GM18499 (cell line): ENCODE measurements around the gene SSBP2.
"Not testable (repeated sequence)": the region's sequence is repeated elsewhere in the genome, so short reads cannot be mapped to it uniquely, and the experiment has no call there.

Source experiments
- ATAC-seq: cut with Tn5 transposase; IDR thresholded peaks from one replicate; pipeline ENCODE4 v1.9.1; 2021; ENCODE audit warnings: moderate number of reproducible peaks; ENCODE audit not compliant: insufficient read depth, unreplicated experiment

The SSBP2 gene

GRCh38 chr5:81544351-81545018 is 206.4 kb downstream of the SSBP2 start:
- no peak for ATAC-seq

- ATAC-seq, result no peak
These were observed 208.7 kb downstream of the SSBP2 start for GRCh38 chr5:81542242-81542641.

- no peak for ATAC-seq
These were observed 212.9 kb downstream of the SSBP2 start for GRCh38 chr5:81537905-81538547.

DNA sequence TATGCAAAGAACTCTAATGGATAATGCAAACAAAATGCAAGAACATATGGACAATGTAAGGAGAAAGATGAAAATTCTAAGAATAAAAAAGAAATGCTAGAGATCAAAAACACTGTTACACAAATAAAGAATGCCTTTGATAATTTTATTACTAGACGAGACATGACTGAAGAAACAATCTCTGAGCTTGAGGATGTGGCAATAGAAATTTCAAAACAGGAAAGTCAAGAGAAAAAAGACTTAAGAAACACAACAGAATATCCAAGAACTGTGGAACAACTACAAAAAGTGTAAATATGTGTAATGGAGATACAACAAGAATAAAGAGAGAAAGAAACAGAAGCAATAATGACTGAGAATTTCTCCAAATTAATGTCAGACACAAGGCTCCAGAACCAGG is 216.5 kb downstream of the SSBP2 start:
- ATAC-seq, result no peak

DNA sequence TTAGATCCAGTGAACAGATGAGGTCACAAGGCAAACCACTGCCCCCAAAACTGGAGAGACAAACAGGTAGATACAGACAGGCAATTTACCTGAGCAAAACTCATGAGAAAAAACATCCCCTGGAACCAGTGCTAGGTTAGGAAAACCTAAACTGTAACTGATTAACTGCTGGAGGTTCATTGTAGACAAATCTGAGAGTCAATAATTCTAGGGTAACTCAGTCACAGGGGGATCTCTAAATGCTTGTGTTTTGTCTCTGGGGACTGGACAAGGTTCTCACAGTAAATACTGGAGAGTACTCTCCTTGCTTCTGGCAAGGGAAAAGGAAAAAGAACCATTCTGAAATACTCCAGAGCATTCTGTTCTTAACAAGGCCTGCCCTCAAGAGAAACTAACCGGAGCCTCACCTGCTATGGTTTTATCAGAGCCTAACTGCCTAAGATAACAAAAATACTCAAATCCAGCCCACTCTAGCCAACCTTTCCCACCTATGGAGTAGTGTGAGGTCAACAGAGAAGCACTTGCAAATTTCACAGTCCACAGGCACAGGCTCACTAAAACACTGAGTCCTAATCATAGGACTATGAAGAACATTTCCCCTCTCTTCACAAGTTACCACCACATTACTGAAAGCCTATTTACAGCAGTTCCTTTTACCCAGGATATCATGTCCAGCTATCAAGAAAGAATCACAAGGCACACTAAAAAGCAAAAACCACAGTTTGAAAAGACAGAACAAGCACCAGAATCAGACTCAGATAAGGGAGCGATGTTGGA is 217.1 kb downstream of the SSBP2 start:
- ATAC-seq, result no peak

DNA sequence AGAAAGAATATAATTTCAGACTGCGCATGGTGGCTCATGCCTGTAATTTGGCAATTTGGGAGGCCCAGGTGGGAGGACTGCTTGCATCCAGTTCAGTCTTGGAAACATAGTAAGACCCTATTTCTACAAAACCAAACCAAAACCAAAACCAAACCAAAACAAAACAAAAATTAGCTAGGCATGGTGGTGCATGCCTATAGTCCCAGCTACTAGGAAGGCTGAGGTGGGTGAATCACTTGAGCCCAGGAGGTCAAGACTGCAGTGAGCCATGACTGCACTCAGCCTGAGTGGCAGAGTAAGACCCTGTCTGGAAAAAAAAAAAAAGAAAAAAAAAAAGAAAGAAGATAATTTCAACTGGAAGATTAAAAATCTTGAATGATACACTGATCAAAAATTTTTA is 220.0 kb downstream of the SSBP2 start:
- no peak for ATAC-seq

- ATAC-seq, result no peak
These were observed 225.2 kb downstream of the SSBP2 start for GRCh38 chr5:81525690-81526089.

DNA sequence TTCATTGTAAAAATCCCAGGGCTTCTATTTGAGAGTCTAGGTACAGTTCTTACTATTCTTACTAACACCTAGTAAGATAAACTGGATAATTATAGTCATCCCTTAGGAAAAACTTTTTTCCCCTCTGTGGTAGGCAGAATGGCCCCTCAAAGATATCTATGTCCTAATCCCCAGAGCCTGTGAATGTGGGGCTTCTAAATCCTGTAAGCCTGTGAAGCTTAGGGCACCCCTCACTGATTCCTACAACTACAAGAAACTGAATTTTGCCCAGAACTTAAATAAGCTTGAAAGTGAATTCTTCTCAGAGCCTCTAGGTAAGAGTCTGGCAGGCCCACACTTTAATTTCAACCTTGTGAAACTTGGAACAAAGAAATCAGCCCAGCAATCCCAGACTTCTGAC is 226.9 kb downstream of the SSBP2 start:
- ATAC-seq, result no peak

GRCh38 chr5:81522571-81522970 is 228.3 kb downstream of the SSBP2 start:
- no peak for ATAC-seq

DNA sequence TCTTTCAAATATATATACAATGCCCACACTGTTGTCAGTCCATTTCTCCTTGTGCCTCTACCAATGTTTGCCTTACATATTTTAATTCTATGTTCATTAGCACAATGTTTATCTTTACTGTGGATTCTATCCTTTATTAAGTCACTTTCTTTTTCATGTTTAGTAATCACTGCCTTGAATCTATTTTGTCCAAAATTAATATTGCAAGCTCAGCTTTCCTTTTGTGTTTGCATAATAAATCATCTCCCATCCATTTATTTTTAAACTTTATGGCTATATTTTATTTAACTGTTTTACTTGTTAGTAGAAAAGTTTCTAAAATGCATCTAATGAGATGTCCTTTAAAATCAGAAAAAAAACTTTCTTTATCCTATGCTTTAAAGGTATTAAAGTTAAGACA is 230.1 kb downstream of the SSBP2 start:
- no peak for ATAC-seq

- no peak for ATAC-seq
These were observed 231.5 kb downstream of the SSBP2 start for GRCh38 chr5:81519217-81519905.

DNA sequence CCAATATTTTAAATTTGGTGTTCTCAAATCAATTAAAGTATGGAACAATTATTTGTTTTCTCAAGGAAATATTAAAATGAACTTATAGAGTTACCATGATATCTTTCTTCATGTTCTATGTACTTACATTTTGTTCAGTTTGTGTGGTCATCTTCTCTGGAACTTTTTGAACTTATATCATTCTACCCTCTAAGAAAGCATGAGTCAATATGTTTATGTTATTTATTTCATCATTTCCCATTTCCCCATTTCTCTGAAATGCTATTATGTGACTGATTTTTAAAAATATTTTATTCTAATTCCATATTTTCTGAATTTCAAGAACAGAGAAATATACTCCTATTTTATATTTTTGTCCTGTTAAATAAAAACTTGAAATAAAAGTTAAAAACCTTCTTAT is 233.4 kb downstream of the SSBP2 start:
- ATAC-seq, result no peak

DNA sequence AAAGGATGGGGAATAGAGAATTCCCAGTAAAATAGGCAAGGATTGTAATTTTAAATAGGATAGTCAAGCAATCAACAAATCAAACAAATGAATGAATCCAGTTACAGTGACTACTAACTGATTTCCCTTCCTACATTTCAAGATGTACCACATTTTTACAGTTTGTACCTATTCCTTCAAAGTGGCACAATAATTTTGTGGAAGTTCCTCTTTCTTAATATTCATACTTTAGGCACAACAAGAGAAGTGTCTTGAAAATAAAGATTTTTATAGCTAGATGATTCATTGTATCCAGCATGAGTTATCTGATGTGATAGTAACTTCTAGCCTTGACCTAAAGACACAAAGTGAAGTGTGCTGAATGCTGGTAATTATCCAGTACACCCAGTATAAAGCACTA is 234.8 kb downstream of the SSBP2 start:
- ATAC-seq, result no peak

DNA sequence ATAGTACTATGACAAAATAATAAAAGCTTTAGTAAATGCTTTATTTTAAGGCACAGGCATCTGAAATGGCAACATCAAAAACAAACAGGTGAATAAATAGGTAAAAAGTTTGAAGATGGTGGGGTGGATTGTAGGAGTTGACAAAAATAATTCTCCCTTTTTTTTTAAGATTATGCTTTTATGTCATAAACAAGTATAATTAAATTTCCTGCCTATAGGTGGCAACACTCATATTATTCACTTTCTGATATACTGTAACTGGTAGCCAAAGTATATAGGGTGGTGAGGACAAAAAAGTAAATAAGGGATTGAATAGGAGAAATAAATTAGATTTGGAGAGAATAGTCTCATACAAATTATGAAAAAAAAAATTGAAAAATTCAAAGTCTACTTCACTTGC is 236.9 kb downstream of the SSBP2 start:
- ATAC-seq, result no peak

- no peak for ATAC-seq
These were observed 237.4 kb downstream of the SSBP2 start for GRCh38 chr5:81513473-81513872.

DNA sequence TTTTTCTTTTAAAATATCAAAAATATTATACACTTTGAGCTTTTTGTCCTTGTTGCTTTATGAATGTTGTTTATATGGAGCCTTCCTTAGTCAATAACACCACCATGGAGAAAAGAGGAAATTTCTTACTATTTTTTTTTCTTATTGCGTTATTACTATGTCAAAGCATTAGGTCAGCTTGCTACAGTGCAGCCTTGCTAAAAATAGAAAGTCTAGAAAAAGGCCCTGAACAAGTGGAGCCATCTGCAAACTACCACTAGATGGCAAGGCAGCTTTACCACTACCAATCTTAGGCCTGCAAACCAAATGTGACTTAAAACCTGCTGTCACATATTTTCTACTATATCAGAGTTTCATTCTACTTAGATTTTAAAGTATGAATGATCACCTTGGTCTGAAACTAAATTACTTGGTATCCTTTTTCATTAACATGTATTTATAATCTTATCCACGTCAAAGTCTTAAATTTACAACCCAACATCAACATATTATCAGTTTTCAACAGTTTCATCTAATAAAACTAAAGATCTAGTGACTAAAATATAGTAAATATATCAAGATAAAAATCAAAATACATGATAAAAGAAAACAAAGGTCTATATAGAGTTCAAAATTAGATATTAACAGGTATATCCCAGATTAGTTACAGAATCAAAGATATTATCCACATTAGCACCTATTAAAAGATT is 243.9 kb downstream of the SSBP2 start:
- ATAC-seq, result peak; percentile 95

- ATAC-seq, result no peak
These were observed 244.5 kb downstream of the SSBP2 start for GRCh38 chr5:81506378-81506777.

DNA sequence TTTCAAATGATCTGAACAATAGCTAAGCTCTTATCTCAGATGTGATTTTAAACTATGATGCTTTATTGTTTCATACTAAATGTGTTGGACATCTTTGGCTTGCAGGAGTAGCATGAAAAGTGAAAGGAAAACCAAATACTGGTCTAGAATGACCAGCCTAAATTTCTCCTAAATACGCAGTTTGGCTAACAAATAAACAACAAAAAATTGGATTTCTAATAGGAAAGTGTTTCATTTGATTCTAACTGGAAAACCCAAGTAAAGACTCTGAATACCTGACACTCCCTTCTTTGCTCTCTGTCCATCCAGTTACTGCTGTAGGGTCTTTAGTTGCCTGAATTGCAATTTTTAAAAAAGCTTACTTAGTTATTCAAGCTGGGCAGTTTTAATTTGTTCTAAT is 245.2 kb downstream of the SSBP2 start:
- ATAC-seq, result no peak

DNA sequence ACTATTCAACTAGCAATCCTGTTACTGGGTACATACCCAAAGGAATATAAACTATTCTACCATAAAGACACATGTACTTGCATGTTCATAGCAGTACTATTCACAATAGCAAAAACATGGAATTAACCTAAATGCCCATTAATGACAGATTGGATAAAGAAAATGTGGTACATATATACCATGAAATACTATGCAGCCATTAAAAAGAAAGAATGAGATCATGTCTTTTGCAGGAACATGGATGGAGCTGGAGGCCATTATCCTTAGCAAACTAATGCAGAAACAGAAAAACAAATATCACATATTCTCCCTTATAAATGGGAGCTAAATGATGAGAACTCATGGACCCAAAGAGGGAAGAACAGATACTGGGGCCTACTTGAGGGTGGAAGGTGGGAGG is 247.3 kb downstream of the SSBP2 start:
- ATAC-seq, result not testable (repeated sequence)

DNA sequence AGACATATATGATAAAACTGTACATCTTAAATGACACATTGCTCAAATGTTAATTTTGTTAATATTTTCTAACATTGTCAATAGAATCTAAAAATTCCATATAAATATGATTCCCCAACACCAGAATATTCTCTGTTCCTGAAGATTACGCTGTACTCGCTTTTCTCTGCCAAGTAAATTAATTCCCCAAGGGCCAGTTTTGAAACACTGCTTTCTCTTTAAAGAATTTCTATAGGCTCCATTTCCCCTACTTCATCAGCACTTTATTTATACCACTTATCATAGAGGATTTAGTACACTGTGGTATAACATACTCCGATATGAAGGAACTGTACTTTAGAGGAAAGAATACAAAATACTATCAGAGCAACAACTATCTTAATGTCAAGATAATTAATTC is 255.6 kb downstream of the SSBP2 start:
- no peak for ATAC-seq
